NOMO-1 treated with DMSO at 0.1 percent for 48 hours (cell line): ENCODE data around the gene ARHGAP44.
A peak's percentile ranks its signal among the peaks of the same experiment; 100 is the strongest.

ENCODE experiments used
- DNase-seq: peaks from one replicate; lab custom pipeline; 2025; ENCODE audit not compliant: unreplicated experiment; lab: John Stamatoyannopoulos, UW

The ARHGAP44 gene

DNA sequence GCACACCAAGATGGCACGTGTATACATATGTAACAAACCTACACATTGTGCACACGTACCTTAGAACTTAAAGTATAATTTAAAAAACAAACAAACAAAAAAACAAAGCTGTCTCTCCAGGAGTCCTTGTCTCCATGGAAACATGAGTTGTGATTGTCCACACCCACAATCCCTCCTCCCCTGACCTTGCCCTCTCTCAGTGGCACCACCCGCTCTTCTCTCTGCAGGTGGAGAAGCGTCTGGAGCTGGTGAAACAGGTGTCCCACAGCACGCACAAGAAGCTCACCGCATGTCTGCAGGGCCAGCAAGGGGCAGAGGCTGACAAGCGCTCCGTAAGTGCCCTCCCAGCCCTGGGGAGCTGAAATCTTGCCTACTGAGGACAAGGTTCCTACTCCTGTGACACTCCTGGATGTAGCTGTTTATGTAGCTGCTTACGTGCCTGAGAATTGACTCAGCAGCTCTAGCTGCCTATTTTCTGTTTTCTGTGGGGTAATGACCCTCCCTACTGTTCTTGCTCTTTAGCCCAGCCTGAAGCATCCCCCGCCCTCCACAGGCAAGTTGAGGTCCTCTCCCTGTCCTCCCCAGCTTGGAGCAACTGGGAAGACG is 107.0 kb downstream of the ARHGAP44 start:
- DNase-seq, result no peak

DNA sequence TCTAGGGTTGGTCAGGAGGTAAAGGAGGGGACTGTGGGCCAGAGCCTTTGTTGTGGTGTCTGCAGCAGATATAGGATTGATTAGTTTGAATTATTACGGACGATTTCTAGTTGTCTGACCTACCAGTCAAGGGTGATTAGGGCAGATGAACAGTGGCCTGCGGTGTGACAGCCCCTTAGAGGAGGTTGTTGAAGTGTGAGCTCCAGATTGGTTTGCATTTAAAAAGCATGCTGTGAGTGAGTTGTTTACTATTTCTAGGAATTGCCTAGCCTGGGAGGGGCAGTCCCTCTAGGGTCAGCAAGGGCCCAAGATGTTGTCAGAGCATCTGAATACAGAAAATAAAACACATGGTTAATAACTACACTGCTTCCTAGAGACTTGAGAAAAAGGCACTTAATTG is 108.8 kb downstream of the ARHGAP44 start:
- no peak for DNase-seq

DNA sequence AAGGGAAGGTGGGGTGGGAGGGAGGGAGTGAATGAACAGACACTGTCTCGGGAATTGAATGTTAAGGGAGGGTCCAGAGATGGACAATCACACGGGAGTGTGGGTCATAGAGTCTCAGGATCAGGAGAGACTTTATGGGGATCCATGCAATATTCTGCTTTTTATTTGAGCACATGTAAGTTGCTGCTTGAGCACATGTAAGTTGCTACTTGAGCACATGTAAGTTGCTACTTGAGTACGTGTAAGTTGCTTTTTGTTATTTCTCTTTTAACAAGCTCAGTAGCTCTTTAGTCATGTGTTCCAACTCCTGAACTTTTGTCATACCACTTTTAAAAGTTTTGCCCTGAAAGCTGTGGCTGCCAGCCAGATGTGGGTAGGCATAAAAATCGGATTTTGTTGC is 110.3 kb downstream of the ARHGAP44 start:
- no peak for DNase-seq

- no peak for DNase-seq
Measured at GRCh38 chr17:12900474-12900873, 111.2 kb downstream of the ARHGAP44 start.

- DNase-seq, result no peak
Measured at GRCh38 chr17:12902046-12902445, 112.7 kb downstream of the ARHGAP44 start.

- DNase-seq, result no peak
Measured at GRCh38 chr17:12907477-12907876, 118.2 kb downstream of the ARHGAP44 start.

GRCh38 chr17:12909046-12909445 is 119.7 kb downstream of the ARHGAP44 start:
- DNase-seq, result no peak

GRCh38 chr17:12909511-12909910 is 120.2 kb downstream of the ARHGAP44 start:
- no peak for DNase-seq

- no peak for DNase-seq
Measured at GRCh38 chr17:12911239-12911638, 121.9 kb downstream of the ARHGAP44 start.

DNA sequence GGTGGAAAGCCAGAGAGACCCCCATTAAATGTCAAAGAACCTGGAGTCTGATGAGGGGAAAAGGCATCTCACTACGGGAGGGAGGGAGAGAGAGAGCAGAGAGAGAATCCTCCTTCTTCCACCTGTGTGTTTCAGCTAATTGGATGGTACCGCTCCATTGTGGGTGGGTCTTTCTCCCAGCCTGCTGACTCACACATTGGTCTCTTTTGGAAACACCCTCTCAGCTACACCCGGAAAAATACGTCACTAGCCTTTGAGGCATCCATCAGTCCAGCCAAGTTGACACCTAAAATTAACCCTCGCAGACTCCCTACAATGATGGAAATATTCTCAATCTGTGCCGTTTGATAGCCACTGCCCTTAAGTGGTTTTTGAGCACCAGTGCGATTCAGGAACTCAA is 128.1 kb downstream of the ARHGAP44 start:
- DNase-seq, result no peak

GRCh38 chr17:12918142-12918541 is 128.8 kb downstream of the ARHGAP44 start:
- peak; percentile 13 for DNase-seq

- no peak for DNase-seq
Measured at GRCh38 chr17:12922120-12922519, 132.8 kb downstream of the ARHGAP44 start.

DNA sequence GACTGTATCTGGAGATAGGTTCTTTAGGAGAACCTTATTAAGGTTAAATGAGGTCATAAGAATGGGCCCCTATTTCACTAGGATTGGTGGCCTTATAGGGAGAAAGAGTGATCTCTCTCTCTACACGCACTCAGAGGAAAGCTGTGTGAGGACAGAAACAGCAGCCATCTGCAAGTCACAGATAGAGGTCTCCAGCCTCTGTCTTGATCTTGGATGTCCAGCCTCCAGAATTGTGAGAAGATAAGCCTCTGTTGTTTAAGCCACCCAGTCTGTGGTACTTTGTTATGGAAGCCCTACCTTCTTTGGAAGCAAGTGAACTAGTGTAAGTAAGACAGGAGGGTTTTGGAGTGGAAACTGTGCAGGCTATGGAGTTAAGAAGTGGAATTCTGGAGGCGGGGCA is 135.3 kb downstream of the ARHGAP44 start:
- DNase-seq, result no peak

DNA sequence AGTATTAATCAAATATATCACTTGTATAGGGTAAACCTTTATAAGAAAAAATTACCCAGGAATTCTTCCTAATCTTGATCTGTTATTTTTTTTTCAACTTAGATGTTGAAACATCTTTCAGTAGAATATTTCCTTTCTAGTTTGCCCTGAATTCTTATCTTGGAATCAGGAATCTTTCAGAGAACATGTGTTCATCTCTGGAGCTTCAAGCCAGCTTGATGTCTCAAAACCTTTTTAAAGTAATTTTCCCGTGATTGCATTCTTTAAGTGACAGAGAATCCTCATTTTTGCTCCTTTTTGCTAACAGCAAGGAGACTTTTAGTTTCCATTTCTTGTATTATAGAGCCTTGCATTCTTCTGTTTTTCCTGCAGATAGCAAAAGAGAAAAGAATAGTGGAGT is 137.7 kb downstream of the ARHGAP44 start:
- no peak for DNase-seq

DNA sequence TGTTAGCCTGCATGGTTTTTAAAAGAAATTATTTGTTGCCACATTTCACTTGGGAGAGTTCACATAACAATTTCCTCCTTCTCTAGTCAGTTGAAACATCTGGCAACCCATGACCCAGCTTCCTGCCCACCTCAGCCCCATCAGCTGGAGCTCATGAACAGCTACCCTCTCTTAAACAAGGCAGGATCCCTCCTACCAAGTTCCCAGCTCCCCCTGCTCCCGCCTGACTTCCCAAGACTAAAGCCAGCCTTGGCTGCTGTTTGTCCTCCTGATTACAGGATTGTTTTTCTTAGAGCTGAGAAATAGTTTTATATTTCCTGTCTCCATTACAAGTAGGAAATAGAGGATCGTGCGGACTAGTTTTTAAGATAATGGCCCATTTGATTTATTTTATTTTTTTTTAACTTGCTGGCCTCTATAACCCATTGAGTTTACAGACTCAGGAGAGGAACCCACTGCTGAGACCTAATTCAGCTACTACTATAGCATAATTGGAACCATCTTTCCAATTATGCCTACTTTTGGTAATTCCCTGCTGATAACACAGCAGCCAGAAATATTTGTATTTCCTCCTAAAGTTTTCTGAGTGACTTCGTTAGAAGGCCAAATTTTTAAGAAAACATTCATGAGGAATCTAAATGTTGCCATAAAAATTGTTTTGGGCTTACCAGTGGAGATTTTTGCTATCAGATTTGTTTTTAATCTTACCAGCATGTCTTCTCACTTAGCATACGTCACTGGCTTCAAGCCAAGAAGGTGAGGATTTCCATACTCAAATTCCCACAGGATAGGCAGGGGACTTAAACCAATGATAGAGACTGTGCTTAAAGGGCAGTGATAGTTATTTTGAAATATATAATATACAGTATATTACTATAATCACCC is 138.5 kb downstream of the ARHGAP44 start:
- DNase-seq, result peak; percentile 30

- DNase-seq, result no peak
Measured at GRCh38 chr17:12928736-12929135, 139.4 kb downstream of the ARHGAP44 start.

DNA sequence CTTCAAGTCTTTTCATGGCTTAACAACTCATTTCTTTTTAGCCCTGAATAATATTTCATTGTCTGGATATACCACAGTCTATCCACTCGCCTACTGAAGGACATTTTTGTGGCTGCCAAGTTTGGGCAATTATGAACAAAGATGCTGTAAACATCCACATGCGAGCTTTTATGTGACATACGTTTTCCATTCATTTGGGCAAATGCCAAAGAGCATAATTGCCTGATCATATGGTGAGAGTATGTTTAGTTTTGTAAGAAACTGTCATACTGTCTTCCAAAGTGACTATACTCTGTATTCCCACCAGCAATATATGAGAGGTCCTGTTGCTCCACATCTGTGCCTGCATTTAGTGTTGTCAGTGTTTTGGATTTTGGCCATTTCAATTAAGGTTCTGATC is 147.2 kb downstream of the ARHGAP44 start:
- DNase-seq, result no peak

DNA sequence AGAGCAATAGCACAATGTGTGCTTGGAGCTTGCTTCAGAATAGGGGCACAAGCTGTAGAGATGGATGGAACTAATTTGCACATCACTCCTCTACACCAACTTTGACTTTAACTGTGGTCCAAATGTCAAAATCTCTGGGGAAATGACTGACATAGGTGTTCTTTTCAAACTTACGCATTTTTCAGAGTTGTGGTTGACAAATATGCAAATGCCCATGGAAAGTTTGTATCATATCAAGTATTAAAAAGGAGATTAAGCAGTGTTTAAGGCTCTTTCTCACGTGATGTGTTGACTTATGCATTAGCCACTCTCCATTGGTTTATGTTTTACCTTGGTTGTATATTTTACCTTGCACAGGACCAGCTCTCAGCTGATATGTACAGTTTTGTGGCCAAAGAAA is 151.4 kb downstream of the ARHGAP44 start:
- DNase-seq, result no peak

GRCh38 chr17:12947047-12947446 is 157.7 kb downstream of the ARHGAP44 start:
- no peak for DNase-seq

DNA sequence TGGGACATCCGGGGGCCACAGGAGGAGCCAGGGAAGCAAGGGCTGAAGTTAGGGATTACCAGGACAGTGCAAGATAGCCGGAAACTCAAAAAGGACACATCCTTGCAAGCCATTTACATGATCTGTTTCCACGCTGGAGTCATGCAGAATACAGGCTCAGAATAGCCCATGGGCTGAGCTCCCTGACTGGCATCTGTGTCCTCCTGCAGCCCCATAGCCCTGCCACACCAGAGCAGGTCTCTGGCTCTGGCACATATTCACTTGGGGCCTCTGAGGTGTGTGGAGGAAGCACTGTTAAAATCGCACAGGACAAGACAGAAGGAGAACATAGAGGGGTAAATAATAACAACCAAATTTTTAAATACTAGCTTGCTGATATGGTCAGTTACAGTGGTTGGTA is 162.7 kb downstream of the ARHGAP44 start:
- DNase-seq, result no peak

DNA sequence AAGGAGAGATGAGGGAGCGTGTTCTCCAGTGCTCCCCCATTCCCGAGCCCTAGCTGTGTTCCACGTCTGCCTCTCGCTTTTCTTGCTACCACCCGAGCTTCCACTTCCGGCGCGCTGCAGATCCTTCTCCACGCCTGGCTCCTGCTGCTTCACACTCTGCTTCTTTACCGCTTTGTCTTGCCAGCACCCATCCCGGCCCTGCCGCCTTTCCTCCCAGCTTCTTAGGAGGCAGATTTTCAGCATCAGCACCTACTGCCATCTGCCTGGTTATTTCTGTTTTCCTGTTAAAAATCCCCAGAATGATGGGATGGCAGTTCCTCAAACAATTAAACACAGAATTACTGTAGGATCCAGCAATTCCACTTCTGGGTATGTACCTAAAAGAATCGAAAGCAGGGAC is 163.9 kb downstream of the ARHGAP44 start:
- DNase-seq, result no peak

- no peak for DNase-seq
Measured at GRCh38 chr17:12955521-12955920, 166.2 kb downstream of the ARHGAP44 start.

- no peak for DNase-seq
Measured at GRCh38 chr17:12958786-12959185, 169.5 kb downstream of the ARHGAP44 start.
